ENCODE measurements around the gene MEF2D. TPM values are rescaled to one million over a fixed set of nuclear protein-coding genes. Genes with fewer than 3 reads are reported as not detected.
A peak's percentile ranks its signal among the peaks of the same experiment; 100 is the strongest.

The MEF2D gene
- total and polyA plus RNA-seq, 2 experiments from 2014 or later, result 35.1 to 64.6 TPM

GRCh38 chr1:156464335-156464734, 36.2 kb downstream of the MEF2D start:
- no peaks in the 10 kb centered on the region for H3K27me3 ChIP-seq
- H3K27ac ChIP-seq, result no peak overlapping the region
- peaks cover 19% of the 10 kb centered on the region for H3K36me3 ChIP-seq
- H3K4me1 ChIP-seq (ENCODE audit: low read depth), result no peaks in the 10 kb centered on the region
- no peak for TF ChIP-seq CTCF (IDR thresholded peaks at IDR 0.05; ENCODE audit: low read depth, low read length)
- no peak for DNase-seq (ENCODE audit: low read depth in 1 of 2, low spot score in 1 of 2)
- no peak overlapping the region for H3K4me3 ChIP-seq
- no peaks in the 10 kb centered on the region for H3K9me3 ChIP-seq (ENCODE audit: low read depth)

GRCh38 chr1:156463874-156464273, 36.7 kb downstream of the MEF2D start:
- no peak for TF ChIP-seq CTCF (IDR thresholded peaks at IDR 0.05; ENCODE audit: low read depth, low read length)
- Histone ChIP-seq H3K4me3 (no peak overlapping the region), H3K9me3 (ENCODE audit: low read depth) (no peaks in the 10 kb centered on the region), H3K4me1 (ENCODE audit: low read depth) (no peaks in the 10 kb centered on the region), H3K27ac (no peak overlapping the region), H3K36me3 (peaks cover 14% of the 10 kb centered on the region), H3K27me3 (no peaks in the 10 kb centered on the region)
- DNase-seq (ENCODE audit: low read depth in 1 of 2, low spot score in 1 of 2), result no peak

- H3K27ac ChIP-seq, result no peak overlapping the region
- no peak for TF ChIP-seq CTCF (IDR thresholded peaks at IDR 0.05; ENCODE audit: low read depth, low read length)
- DNase-seq (ENCODE audit: low read depth in 1 of 2, low spot score in 1 of 2), result no peak
- H3K36me3 ChIP-seq, result peaks cover 7% of the 10 kb centered on the region
- H3K27me3 ChIP-seq, result no peaks in the 10 kb centered on the region
- H3K9me3 ChIP-seq (ENCODE audit: low read depth), result no peaks in the 10 kb centered on the region
- H3K4me1 ChIP-seq (ENCODE audit: low read depth), result no peaks in the 10 kb centered on the region
- H3K4me3 ChIP-seq, result no peak overlapping the region
Observed at GRCh38 chr1:156462954-156463795, 37.4 kb downstream of the MEF2D start.

- no peak for TF ChIP-seq CTCF (IDR thresholded peaks at IDR 0.05; ENCODE audit: low read depth, low read length)
- no peaks in the 10 kb centered on the region for H3K27me3 ChIP-seq
- no peak overlapping the region for H3K4me3 ChIP-seq
- no peak for DNase-seq (ENCODE audit: low read depth in 1 of 2, low spot score in 1 of 2)
- H3K4me1 ChIP-seq (ENCODE audit: low read depth), result no peaks in the 10 kb centered on the region
- no peak overlapping the region for H3K27ac ChIP-seq
- no peaks in the 10 kb centered on the region for H3K36me3 ChIP-seq
- H3K9me3 ChIP-seq (ENCODE audit: low read depth), result no peaks in the 10 kb centered on the region
Observed at GRCh38 chr1:156461781-156462647, 38.6 kb downstream of the MEF2D start.

- no peak for DNase-seq (ENCODE audit: low read depth in 1 of 2, low spot score in 1 of 2)
- peak overlapping the region; percentile 30 for H3K27ac ChIP-seq
- H3K4me3 ChIP-seq, result no peak overlapping the region
- H3K27me3 ChIP-seq, result no peaks in the 10 kb centered on the region
- no peaks in the 10 kb centered on the region for H3K4me1 ChIP-seq (ENCODE audit: low read depth)
- no peaks in the 10 kb centered on the region for H3K9me3 ChIP-seq (ENCODE audit: low read depth)
- no peaks in the 10 kb centered on the region for H3K36me3 ChIP-seq
- TF ChIP-seq CTCF (IDR thresholded peaks at IDR 0.05; ENCODE audit: low read depth, low read length), result no peak
Observed at GRCh38 chr1:156461109-156461508, 39.5 kb downstream of the MEF2D start.

Data from cardiac muscle cell (in vitro differentiated cells and primary cell).